WTC11 (cell line): ENCODE data around the gene RASGRP4. TPM values are rescaled to one million over a fixed set of nuclear protein-coding genes. Genes with fewer than 3 reads are reported as not detected.

Source experiments
- ATAC-seq: fragments of 200-7000 bp; cut with Tn5 transposase; 2 replicates; pipeline ENCODE4 v1.10.0; 2021; ENCODE audit warnings: mild to moderate bottlenecking, moderate library complexity
- CTCF ChIA-PET: fragments of 300-600 bp; sonication (Branson Sonifier 250); formaldehyde crosslinking; loops from one replicate; lab custom pipeline; 2021; ENCODE audit warnings: antibody characterized with exemption; lab: Charles Lee
- POLR2A ChIA-PET: fragments of 350-600 bp; sonication (Branson Sonifier 250); formaldehyde crosslinking; loops from one replicate; lab custom pipeline; 2021; ENCODE audit warnings: antibody characterized with exemption; lab: Charles Lee
- DNase-seq: peaks from one replicate; pipeline ENCODE4 v3.0.0; 2021; ENCODE audit warnings: low spot score
- H3K27ac Mint-ChIP-seq: 2 replicates; pipeline ENCODE4 v1.8.0; 2021; ENCODE audit warnings: mixed read lengths
- H3K27me3 Mint-ChIP-seq: 2 replicates; pipeline ENCODE4 v1.8.0; 2021; ENCODE audit warnings: low read depth, mild to moderate bottlenecking, moderate library complexity, mixed read lengths
- H3K36me3 Mint-ChIP-seq: 2 replicates; pipeline ENCODE4 v1.8.0; 2021; ENCODE audit warnings: mixed read lengths
- H3K4me1 Mint-ChIP-seq: 2 replicates; pipeline ENCODE4 v1.8.0; 2022; ENCODE audit warnings: mixed read lengths
- H3K4me3 Mint-ChIP-seq: 2 replicates; pipeline ENCODE4 v1.8.0; 2021; ENCODE audit warnings: mild to moderate bottlenecking, moderate library complexity, mixed read lengths
- H3K9me3 Mint-ChIP-seq: 2 replicates; pipeline ENCODE4 v1.8.0; 2021; ENCODE audit warnings: mixed read lengths
- ATF1 ChIP-seq: sonication (generic); formaldehyde crosslinking; IDR thresholded peaks from 2 replicates; pipeline ENCODE4 v1.8.1; 2023; ENCODE audit warnings: mild to moderate bottlenecking, moderate library complexity, missing genetic modification reagents
- MYBL2 ChIP-seq: sonication (generic); formaldehyde crosslinking; IDR thresholded peaks from 2 replicates; pipeline ENCODE4 v1.8.1; 2023; ENCODE audit warnings: mild to moderate bottlenecking, moderate library complexity, missing genetic modification reagents
- NR3C1 ChIP-seq: sonication (generic); formaldehyde crosslinking; conservative IDR thresholded peaks from 2 replicates; pipeline ENCODE4 v1.8.1; 2023; ENCODE audit warnings: low read depth, mild to moderate bottlenecking, missing genetic modification reagents
- TP53 ChIP-seq: sonication (generic); formaldehyde crosslinking; IDR thresholded peaks from 2 replicates; pipeline ENCODE4 v1.8.1; 2023; ENCODE audit warnings: mild to moderate bottlenecking, missing genetic modification reagents
- ZNF263 ChIP-seq: sonication (generic); formaldehyde crosslinking; IDR thresholded peaks from 2 replicates; pipeline ENCODE4 v1.8.1; 2022; ENCODE audit warnings: low read depth, mild to moderate bottlenecking, moderate library complexity, missing genetic modification reagents
- ZNF423 ChIP-seq: fragments of 250-450 bp; sonication (Bioruptor Pico); IDR thresholded peaks from 2 replicates; pipeline ENCODE4 v2.1.2; 2022; ENCODE audit warnings: mild to moderate bottlenecking, moderate library complexity
- ZNF671 ChIP-seq: fragments of 250-450 bp; sonication (Bioruptor Pico); IDR thresholded peaks from 2 replicates; pipeline ENCODE4 v1.8.0; 2021; ENCODE audit warnings: mild to moderate bottlenecking
- total RNA-seq: library from RNA; stranded (reverse); gene quantifications from 3 replicates; pipeline ENCODE4 v1.2.3, GENCODE V29; 2021
- TF ChIP-seq, protein P1 (sequence below): sonication (generic); formaldehyde crosslinking; IDR thresholded peaks from 2 replicates; pipeline ENCODE4 v1.8.0; 2022; ENCODE audit warnings: mild to moderate bottlenecking, missing genetic modification reagents
- TF ChIP-seq, protein P2 (sequence below): sonication (generic); formaldehyde crosslinking; IDR thresholded peaks from 2 replicates; pipeline ENCODE4 v1.8.0; 2022; ENCODE audit warnings: missing genetic modification reagents
- TF ChIP-seq, protein P3 (sequence below): fragments of 200-600 bp; IDR thresholded peaks from 2 replicates; pipeline ENCODE4 v1.8.0; 2022; ENCODE audit warnings: antibody characterized with exemption
- TF ChIP-seq, protein P4 (sequence below): fragments of 250-450 bp; sonication (Bioruptor Pico); IDR thresholded peaks from 2 replicates; pipeline ENCODE4 v1.9.0; 2021; ENCODE audit warnings: mild to moderate bottlenecking, borderline replicate concordance
- TF ChIP-seq, protein P5 (sequence below): sonication (generic); formaldehyde crosslinking; IDR thresholded peaks from 2 replicates; pipeline ENCODE4 v1.8.0; 2023; ENCODE audit warnings: missing genetic modification reagents

The RASGRP4 gene
- total RNA-seq, 1 experiment from 2014 or later, result 2.5 TPM

DNA sequence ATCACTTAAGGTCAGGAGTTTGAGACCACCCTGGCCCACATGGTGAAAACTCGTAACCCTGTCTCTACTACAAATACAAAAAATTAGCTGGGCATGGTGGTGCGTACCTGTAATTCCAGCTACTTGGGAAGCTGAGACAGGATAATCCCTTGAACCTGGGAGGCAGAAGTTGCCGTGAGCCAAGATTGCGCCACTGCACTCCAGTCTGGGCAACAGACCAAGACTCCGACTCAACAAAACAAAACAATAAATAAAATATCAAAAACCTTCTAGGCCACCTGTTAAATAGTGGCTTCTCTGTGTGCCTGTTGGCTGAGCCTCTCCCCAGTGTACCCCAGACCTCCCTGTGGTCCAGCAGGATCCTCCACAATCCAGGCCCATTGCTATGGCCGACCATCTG is 54.9 kb downstream of the RASGRP4 start (continued):
- TF ChIP-seq, protein P1, sequence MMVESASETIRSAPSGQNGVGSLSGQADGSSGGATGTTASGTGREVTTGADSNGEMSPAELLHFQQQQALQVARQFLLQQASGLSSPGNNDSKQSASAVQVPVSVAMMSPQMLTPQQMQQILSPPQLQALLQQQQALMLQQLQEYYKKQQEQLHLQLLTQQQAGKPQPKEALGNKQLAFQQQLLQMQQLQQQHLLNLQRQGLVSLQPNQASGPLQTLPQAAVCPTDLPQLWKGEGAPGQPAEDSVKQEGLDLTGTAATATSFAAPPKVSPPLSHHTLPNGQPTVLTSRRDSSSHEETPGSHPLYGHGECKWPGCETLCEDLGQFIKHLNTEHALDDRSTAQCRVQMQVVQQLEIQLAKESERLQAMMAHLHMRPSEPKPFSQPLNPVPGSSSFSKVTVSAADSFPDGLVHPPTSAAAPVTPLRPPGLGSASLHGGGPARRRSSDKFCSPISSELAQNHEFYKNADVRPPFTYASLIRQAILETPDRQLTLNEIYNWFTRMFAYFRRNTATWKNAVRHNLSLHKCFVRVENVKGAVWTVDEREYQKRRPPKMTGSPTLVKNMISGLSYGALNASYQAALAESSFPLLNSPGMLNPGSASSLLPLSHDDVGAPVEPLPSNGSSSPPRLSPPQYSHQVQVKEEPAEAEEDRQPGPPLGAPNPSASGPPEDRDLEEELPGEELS (CRISPR knock-in tag), result no peak
- TF ChIP-seq TP53 (CRISPR knock-in tag) (no peak), ZNF263 (CRISPR knock-in tag) (no peak), ZNF671 (CRISPR knock-in tag) (no peak), ATF1 (CRISPR knock-in tag) (no peak)
- TF ChIP-seq, protein P2, sequence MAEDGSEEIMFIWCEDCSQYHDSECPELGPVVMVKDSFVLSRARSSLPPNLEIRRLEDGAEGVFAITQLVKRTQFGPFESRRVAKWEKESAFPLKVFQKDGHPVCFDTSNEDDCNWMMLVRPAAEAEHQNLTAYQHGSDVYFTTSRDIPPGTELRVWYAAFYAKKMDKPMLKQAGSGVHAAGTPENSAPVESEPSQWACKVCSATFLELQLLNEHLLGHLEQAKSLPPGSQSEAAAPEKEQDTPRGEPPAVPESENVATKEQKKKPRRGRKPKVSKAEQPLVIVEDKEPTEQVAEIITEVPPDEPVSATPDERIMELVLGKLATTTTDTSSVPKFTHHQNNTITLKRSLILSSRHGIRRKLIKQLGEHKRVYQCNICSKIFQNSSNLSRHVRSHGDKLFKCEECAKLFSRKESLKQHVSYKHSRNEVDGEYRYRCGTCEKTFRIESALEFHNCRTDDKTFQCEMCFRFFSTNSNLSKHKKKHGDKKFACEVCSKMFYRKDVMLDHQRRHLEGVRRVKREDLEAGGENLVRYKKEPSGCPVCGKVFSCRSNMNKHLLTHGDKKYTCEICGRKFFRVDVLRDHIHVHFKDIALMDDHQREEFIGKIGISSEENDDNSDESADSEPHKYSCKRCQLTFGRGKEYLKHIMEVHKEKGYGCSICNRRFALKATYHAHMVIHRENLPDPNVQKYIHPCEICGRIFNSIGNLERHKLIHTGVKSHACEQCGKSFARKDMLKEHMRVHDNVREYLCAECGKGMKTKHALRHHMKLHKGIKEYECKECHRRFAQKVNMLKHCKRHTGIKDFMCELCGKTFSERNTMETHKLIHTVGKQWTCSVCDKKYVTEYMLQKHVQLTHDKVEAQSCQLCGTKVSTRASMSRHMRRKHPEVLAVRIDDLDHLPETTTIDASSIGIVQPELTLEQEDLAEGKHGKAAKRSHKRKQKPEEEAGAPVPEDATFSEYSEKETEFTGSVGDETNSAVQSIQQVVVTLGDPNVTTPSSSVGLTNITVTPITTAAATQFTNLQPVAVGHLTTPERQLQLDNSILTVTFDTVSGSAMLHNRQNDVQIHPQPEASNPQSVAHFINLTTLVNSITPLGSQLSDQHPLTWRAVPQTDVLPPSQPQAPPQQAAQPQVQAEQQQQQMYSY (CRISPR knock-in tag), result no peak
- TF ChIP-seq, protein P3, sequence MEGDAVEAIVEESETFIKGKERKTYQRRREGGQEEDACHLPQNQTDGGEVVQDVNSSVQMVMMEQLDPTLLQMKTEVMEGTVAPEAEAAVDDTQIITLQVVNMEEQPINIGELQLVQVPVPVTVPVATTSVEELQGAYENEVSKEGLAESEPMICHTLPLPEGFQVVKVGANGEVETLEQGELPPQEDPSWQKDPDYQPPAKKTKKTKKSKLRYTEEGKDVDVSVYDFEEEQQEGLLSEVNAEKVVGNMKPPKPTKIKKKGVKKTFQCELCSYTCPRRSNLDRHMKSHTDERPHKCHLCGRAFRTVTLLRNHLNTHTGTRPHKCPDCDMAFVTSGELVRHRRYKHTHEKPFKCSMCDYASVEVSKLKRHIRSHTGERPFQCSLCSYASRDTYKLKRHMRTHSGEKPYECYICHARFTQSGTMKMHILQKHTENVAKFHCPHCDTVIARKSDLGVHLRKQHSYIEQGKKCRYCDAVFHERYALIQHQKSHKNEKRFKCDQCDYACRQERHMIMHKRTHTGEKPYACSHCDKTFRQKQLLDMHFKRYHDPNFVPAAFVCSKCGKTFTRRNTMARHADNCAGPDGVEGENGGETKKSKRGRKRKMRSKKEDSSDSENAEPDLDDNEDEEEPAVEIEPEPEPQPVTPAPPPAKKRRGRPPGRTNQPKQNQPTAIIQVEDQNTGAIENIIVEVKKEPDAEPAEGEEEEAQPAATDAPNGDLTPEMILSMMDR, result no peak

DNA sequence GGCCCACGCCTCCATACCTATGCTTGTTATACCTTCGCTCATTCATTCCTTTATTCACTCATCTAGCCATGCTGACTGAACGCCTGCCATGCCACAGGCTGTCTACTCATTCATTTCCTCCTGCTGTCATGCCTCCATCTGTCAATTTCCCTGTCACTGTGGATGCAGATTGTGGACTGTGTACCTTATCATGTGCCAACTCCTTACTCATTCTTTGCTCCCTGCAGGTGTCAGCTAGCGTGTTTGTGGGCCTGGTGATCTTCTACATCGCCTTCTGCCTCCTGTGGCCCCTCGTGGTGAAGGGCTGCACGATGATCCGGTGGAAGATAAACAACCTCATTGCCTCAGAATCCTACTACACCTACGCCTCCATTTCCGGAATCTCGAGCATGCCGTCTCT is 55.7 kb downstream of the RASGRP4 start:
- no peaks in the 10 kb centered on the region for H3K36me3 Mint-ChIP-seq
- ATAC-seq (no peak), DNase-seq (no peak)
- H3K9me3 Mint-ChIP-seq, result no peaks in the 10 kb centered on the region
- no peak overlapping the region for H3K27ac Mint-ChIP-seq
- peaks cover 33% of the 10 kb centered on the region for H3K27me3 Mint-ChIP-seq
- no peak overlapping the region for H3K4me3 Mint-ChIP-seq
- POLR2A ChIA-PET, result interaction anchor here (0.6 kb wide), 1 partner anchor 16 kb away, joined by 6 read pairs; no protein-coding TSS in a partner anchor
- TF ChIP-seq NR3C1 (no peak), ZNF423 (CRISPR knock-in tag) (no peak), MYBL2 (no peak)
- TF ChIP-seq, protein P2 (CRISPR knock-in tag), result no peak
- TF ChIP-seq, protein P4, sequence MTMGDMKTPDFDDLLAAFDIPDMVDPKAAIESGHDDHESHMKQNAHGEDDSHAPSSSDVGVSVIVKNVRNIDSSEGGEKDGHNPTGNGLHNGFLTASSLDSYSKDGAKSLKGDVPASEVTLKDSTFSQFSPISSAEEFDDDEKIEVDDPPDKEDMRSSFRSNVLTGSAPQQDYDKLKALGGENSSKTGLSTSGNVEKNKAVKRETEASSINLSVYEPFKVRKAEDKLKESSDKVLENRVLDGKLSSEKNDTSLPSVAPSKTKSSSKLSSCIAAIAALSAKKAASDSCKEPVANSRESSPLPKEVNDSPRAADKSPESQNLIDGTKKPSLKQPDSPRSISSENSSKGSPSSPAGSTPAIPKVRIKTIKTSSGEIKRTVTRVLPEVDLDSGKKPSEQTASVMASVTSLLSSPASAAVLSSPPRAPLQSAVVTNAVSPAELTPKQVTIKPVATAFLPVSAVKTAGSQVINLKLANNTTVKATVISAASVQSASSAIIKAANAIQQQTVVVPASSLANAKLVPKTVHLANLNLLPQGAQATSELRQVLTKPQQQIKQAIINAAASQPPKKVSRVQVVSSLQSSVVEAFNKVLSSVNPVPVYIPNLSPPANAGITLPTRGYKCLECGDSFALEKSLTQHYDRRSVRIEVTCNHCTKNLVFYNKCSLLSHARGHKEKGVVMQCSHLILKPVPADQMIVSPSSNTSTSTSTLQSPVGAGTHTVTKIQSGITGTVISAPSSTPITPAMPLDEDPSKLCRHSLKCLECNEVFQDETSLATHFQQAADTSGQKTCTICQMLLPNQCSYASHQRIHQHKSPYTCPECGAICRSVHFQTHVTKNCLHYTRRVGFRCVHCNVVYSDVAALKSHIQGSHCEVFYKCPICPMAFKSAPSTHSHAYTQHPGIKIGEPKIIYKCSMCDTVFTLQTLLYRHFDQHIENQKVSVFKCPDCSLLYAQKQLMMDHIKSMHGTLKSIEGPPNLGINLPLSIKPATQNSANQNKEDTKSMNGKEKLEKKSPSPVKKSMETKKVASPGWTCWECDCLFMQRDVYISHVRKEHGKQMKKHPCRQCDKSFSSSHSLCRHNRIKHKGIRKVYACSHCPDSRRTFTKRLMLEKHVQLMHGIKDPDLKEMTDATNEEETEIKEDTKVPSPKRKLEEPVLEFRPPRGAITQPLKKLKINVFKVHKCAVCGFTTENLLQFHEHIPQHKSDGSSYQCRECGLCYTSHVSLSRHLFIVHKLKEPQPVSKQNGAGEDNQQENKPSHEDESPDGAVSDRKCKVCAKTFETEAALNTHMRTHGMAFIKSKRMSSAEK (CRISPR knock-in tag), result no peak
- TF ChIP-seq, protein P5, sequence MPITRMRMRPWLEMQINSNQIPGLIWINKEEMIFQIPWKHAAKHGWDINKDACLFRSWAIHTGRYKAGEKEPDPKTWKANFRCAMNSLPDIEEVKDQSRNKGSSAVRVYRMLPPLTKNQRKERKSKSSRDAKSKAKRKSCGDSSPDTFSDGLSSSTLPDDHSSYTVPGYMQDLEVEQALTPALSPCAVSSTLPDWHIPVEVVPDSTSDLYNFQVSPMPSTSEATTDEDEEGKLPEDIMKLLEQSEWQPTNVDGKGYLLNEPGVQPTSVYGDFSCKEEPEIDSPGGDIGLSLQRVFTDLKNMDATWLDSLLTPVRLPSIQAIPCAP, result no peak
- TF ChIP-seq, all 79 proteins: peak for 0
- H3K4me1 Mint-ChIP-seq, result peaks cover 5% of the 10 kb centered on the region
- CTCF ChIA-PET, result interaction anchor here (0.5 to 1.1 kb wide), 2 partner anchors 33 to 108 kb away, joined by 4 read pairs; partner anchors contain the start of gene FAM98C
